Measurements from ENCODE around the gene CNTNAP2. TPM values are rescaled to one million over a fixed set of nuclear protein-coding genes. Genes with fewer than 3 reads are reported as not detected.

CNTNAP2 gene
- total RNA-seq, 1 experiment from 2014 or later: 64.5 TPM

GRCh38 chr7:146492017-146492416 lies 375.4 kb downstream of the CNTNAP2 start:
- TF ChIP-seq, protein P1, sequence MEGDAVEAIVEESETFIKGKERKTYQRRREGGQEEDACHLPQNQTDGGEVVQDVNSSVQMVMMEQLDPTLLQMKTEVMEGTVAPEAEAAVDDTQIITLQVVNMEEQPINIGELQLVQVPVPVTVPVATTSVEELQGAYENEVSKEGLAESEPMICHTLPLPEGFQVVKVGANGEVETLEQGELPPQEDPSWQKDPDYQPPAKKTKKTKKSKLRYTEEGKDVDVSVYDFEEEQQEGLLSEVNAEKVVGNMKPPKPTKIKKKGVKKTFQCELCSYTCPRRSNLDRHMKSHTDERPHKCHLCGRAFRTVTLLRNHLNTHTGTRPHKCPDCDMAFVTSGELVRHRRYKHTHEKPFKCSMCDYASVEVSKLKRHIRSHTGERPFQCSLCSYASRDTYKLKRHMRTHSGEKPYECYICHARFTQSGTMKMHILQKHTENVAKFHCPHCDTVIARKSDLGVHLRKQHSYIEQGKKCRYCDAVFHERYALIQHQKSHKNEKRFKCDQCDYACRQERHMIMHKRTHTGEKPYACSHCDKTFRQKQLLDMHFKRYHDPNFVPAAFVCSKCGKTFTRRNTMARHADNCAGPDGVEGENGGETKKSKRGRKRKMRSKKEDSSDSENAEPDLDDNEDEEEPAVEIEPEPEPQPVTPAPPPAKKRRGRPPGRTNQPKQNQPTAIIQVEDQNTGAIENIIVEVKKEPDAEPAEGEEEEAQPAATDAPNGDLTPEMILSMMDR (conservative IDR thresholded peaks at IDR 0.05): no peak
- Histone ChIP-seq H2AK5ac (ENCODE audit: insufficient read length, low read length) (no peak overlapping the region), H3K79me2 (ENCODE audit: insufficient read depth, low read length) (no peaks in the 10 kb centered on the region), H3K4ac (ENCODE audit: low read depth, low read length) (no peak overlapping the region), H3K27ac (ENCODE audit: insufficient read length, low read depth, low read length) (no peak overlapping the region), H3K14ac (ENCODE audit: insufficient read depth, low read length) (no peak overlapping the region), H2BK12ac (ENCODE audit: insufficient read length, low read depth, low read length) (no peak overlapping the region), H4K5ac (ENCODE audit: insufficient read length, low read depth, low read length) (no peak overlapping the region), H3K18ac (ENCODE audit: insufficient read length, low read depth, low read length) (no peak overlapping the region), H3K4me1 (ENCODE audit: insufficient read depth, low read length) (no peaks in the 10 kb centered on the region), H3T11ph (ENCODE audit: low read length) (no peak overlapping the region), H3K56ac (ENCODE audit: insufficient read length, low read depth, low read length) (no peak overlapping the region), H4K8ac (replicated peaks; ENCODE audit: insufficient read length, low read depth, low read length) (no peak overlapping the region), H4K20me1 (ENCODE audit: control insufficient read depth, insufficient read depth, insufficient read length) (no peaks in the 10 kb centered on the region), H3K9me3 (ENCODE audit: control insufficient read depth, low read depth, low read length) (no peaks in the 10 kb centered on the region), H2BK20ac (ENCODE audit: low read depth, low read length, poor library complexity, severe bottlenecking) (no peak overlapping the region), H3K27me3 (ENCODE audit: insufficient read depth, low read length) (no peaks in the 10 kb centered on the region), H2BK120ac (ENCODE audit: low read depth, low read length, poor library complexity, severe bottlenecking) (no peak overlapping the region), H3K9ac (ENCODE audit: extremely low read depth, insufficient read length, low read length) (no peak overlapping the region), H2AFZ (ENCODE audit: low read length) (no peak overlapping the region), H3K4me2 (ENCODE audit: insufficient read depth, insufficient read length, low read length) (no peak overlapping the region), H3K23ac (ENCODE audit: insufficient read length, low read depth, low read length) (no peak overlapping the region), H2BK5ac (ENCODE audit: insufficient read length, low read length) (no peak overlapping the region), H3K79me1 (ENCODE audit: insufficient read depth, low read depth, low read length, poor library complexity, severe bottlenecking) (no peaks in the 10 kb centered on the region), H4K91ac (ENCODE audit: insufficient read length, low read depth, low read length) (no peak overlapping the region), H3K23me2 (ENCODE audit: insufficient read length, low read depth, low read length, poor library complexity, severe bottlenecking) (no peaks in the 10 kb centered on the region), H2BK15ac (ENCODE audit: low read depth, low read length) (no peak overlapping the region)
- peaks cover 0 to 6% of the 10 kb centered on the region in 2 experiments; a peak in 1 of 4 replicates for H3K4me1 Mint-ChIP-seq
- no CpG with 5 or more reads among the region's 4 CpGs for WGBS (ENCODE audit: extremely low coverage, insufficient read length, low lambda C conversion rate)
- H3K27ac Mint-ChIP-seq: no peak overlapping the region
- DNase-seq: no peak
- peaks cover 0 to 7% (median 3%) of the 10 kb centered on the region in 3 experiments; a peak in 4 of 7 replicates for H3K36me3 Mint-ChIP-seq (ENCODE audit: insufficient read depth in 1 of 3, low read depth in 3 of 3)
- no peak overlapping the region for H3K4me3 Mint-ChIP-seq
- peaks cover 7 to 11% of the 10 kb centered on the region in 2 experiments for H3K9me3 Mint-ChIP-seq
- no peaks in the 10 kb centered on the region; the same call in 1 of the 2 replicates for H3K27me3 Mint-ChIP-seq (ENCODE audit: low read depth)
